Small intestine (tissue), 7 donors: Measurements from ENCODE around the gene MYCN. TPM values are rescaled to one million over a fixed set of nuclear protein-coding genes. Genes with fewer than 3 reads are reported as not detected.
A peak's percentile ranks its signal among the peaks of the same experiment; 100 is the strongest.
"Not testable (repeated sequence)": the region's sequence is repeated elsewhere in the genome, so short reads cannot be mapped to it uniquely, and the experiment has no call there.

Source experiments
- DNase-seq, 2 donors: peaks; one replicate each; pipeline versions ENCODE4 v3.0.0 to v3.0.0-alpha.2; 2013
- FAIRE-seq: peaks from 2 replicates; lab custom pipeline; 2012; peaks lifted over from hg19 to GRCh38; lab: Jason Lieb, UNC
- H3K27ac ChIP-seq, 3 donors: one replicate each; pipeline ENCODE4 v1.5.1; 2013; ENCODE audit warnings: low read length in 2 of 3, mild to moderate bottlenecking in 2 of 3, control low read depth in 1 of 3, inconsistent platforms in 1 of 3, low read depth in 1 of 3, moderate library complexity in 1 of 3
- H3K27me3 ChIP-seq, 3 donors: one replicate each; pipeline ENCODE4 v1.6.1; 2013; ENCODE audit warnings: low read length in 3 of 3, inconsistent platforms in 1 of 3; ENCODE audit not compliant: control insufficient read depth in 3 of 3, insufficient read depth in 3 of 3
- H3K36me3 ChIP-seq, 3 donors: one replicate each; pipeline ENCODE4 v1.6.1; 2013; ENCODE audit warnings: low read length in 3 of 3, inconsistent platforms in 1 of 3, low read depth in 1 of 3, mild to moderate bottlenecking in 1 of 3, moderate library complexity in 1 of 3; ENCODE audit not compliant: control insufficient read depth in 3 of 3, insufficient read depth in 2 of 3
- H3K4me1 ChIP-seq, 3 donors: one replicate each; pipeline ENCODE4 v1.6.1; 2013; ENCODE audit warnings: low read length in 2 of 3, inconsistent platforms in 1 of 3, low read depth in 1 of 3, mild to moderate bottlenecking in 1 of 3, moderate library complexity in 1 of 3; ENCODE audit not compliant: control insufficient read depth in 3 of 3, insufficient read depth in 2 of 3
- H3K4me3 ChIP-seq, 3 donors: one replicate each; pipeline ENCODE4 v1.5.1; 2013; ENCODE audit warnings: low read length in 3 of 3, control low read depth in 1 of 3, inconsistent platforms in 1 of 3, low read depth in 1 of 3, mild to moderate bottlenecking in 1 of 3, moderate library complexity in 1 of 3
- H3K9me3 ChIP-seq, 2 donors: one replicate each; pipeline ENCODE4 v1.6.1; 2013; ENCODE audit warnings: low read depth in 1 of 2, low read length in 1 of 2; ENCODE audit not compliant: control insufficient read depth in 2 of 2, insufficient read depth in 1 of 2
- WGBS, 3 donors: extraction: QIAGEN DNeasy Blood & Tissue Kit; methylation state at CpG; one replicate each; pipeline ENCODE4 v1.1.7; 2013; 5-methylcytosine and 5-hydroxymethylcytosine counted together
- polyA plus RNA-seq, 4 donors: library from polyadenylated mRNA; stranded (reverse) in 3 of 4; unstranded in 1 of 4; fragments of 200-250 nt in 3 of 4; fragments of 120-200 nt in 1 of 4; gene quantifications; one replicate each; pipeline versions ENCODE4 v1.2.1 to v1.2.3, GENCODE V29; 2013
- donor health status: healthy with polysubstance abuse.
- donor health status: control.
- donor health status: control.
- donor health status: Bipolar disorder and iron deficiency.
- donor health status: healthy.

Gene MYCN
- polyA plus RNA-seq, 4 donors: 1.1 to 16.4 (median 2.3) TPM

GRCh38 chr2:15895615-15896469, 44.5 kb upstream of the MYCN start:
- FAIRE-seq (no peak), DNase-seq (no peak)
- no peak overlapping the region for H3K4me3 ChIP-seq
- no peak overlapping the region for H3K27ac ChIP-seq
- H3K27me3 ChIP-seq: no peaks in the 10 kb centered on the region
- 45 to 63% (median 51%) methylated on average over 7 of the region's 7 CpGs for WGBS, 3 donors
- peaks cover 0 to 8% of the 10 kb centered on the region in 2 donors for H3K9me3 ChIP-seq
- peaks cover 0 to 18% (median 0%) of the 10 kb centered on the region in 3 donors for H3K4me1 ChIP-seq
- no peaks in the 10 kb centered on the region for H3K36me3 ChIP-seq

- Histone ChIP-seq H3K27me3 (no peaks in the 10 kb centered on the region), H3K4me1 (peaks cover 0 to 9% (median 0%) of the 10 kb centered on the region in 3 donors), H3K9me3 (peaks cover 0 to 11% of the 10 kb centered on the region in 2 donors), H3K4me3 (no peak overlapping the region), H3K36me3 (no peaks in the 10 kb centered on the region), H3K27ac (no peak overlapping the region)
- 92 to 94% (median 92%) methylated on average over 4 of the region's 4 CpGs for WGBS, 3 donors
- FAIRE-seq (no peak), DNase-seq (no peak)
Observed at GRCh38 chr2:15896859-15897258, 43.5 kb upstream of the MYCN start.

GRCh38 chr2:15897431-15898098, 42.8 kb upstream of the MYCN start:
- H3K4me1 ChIP-seq: peaks cover 0 to 9% (median 0%) of the 10 kb centered on the region in 3 donors
- peak; percentile 51 for FAIRE-seq
- no peaks in the 10 kb centered on the region for H3K36me3 ChIP-seq
- 79 to 97% (median 96%) methylated on average over 4 of the region's 4 CpGs for WGBS, 3 donors
- H3K4me3 ChIP-seq: no peak overlapping the region
- H3K27me3 ChIP-seq: no peaks in the 10 kb centered on the region
- no peak for DNase-seq
- H3K9me3 ChIP-seq: peaks cover 0 to 11% of the 10 kb centered on the region in 2 donors
- no peak overlapping the region for H3K27ac ChIP-seq

GRCh38 chr2:15899327-15899612, 41.1 kb upstream of the MYCN start:
- Histone ChIP-seq H3K27me3 (no peaks in the 10 kb centered on the region), H3K27ac (no peak overlapping the region), H3K9me3 (peaks cover 0 to 11% of the 10 kb centered on the region in 2 donors), H3K4me1 (peaks cover 0 to 9% (median 0%) of the 10 kb centered on the region in 3 donors), H3K4me3 (no peak overlapping the region), H3K36me3 (no peaks in the 10 kb centered on the region)
- DNase-seq: no peak
- no peak for FAIRE-seq
- 92 to 97% (median 94%) methylated on average over 2 of the region's 2 CpGs for WGBS, 3 donors

- H3K4me1 ChIP-seq: peaks cover 0 to 9% (median 0%) of the 10 kb centered on the region in 3 donors
- H3K9me3 ChIP-seq: peaks cover 0 to 11% of the 10 kb centered on the region in 2 donors
- no peak for DNase-seq
- 77 to 81% (median 77%) methylated on average over 6 of the region's 6 CpGs for WGBS, 3 donors
- no peak overlapping the region for H3K27ac ChIP-seq
- H3K27me3 ChIP-seq: no peaks in the 10 kb centered on the region
- no peak overlapping the region for H3K4me3 ChIP-seq
- no peak for FAIRE-seq
- H3K36me3 ChIP-seq: no peaks in the 10 kb centered on the region
Observed at GRCh38 chr2:15899751-15900493, 40.4 kb upstream of the MYCN start.

GRCh38 chr2:15901095-15901807, 39.1 kb upstream of the MYCN start:
- H3K4me1 ChIP-seq: peaks cover 0 to 3% (median 0%) of the 10 kb centered on the region in 3 donors
- no peak overlapping the region for H3K4me3 ChIP-seq
- no peak for DNase-seq
- no peak overlapping the region for H3K27ac ChIP-seq
- peaks cover 0 to 11% of the 10 kb centered on the region in 2 donors for H3K9me3 ChIP-seq
- no peaks in the 10 kb centered on the region for H3K36me3 ChIP-seq
- 86 to 96% (median 92%) methylated on average over 5 of the region's 5 CpGs for WGBS, 3 donors
- no peak for FAIRE-seq
- no peaks in the 10 kb centered on the region for H3K27me3 ChIP-seq

- 73 to 99% (median 97%) methylated on average over 3 of the region's 3 CpGs for WGBS, 3 donors
- no peaks in the 10 kb centered on the region for H3K4me1 ChIP-seq
- H3K27ac ChIP-seq: no peak overlapping the region
- FAIRE-seq (no peak), DNase-seq (no peak)
- H3K9me3 ChIP-seq: peaks cover 0 to 11% of the 10 kb centered on the region in 2 donors
- no peak overlapping the region for H3K4me3 ChIP-seq
- H3K36me3 ChIP-seq: no peaks in the 10 kb centered on the region
- H3K27me3 ChIP-seq: no peaks in the 10 kb centered on the region
Observed at GRCh38 chr2:15901808-15902130, 38.6 kb upstream of the MYCN start.

GRCh38 chr2:15903910-15904309, 36.4 kb upstream of the MYCN start:
- not testable (repeated sequence) for DNase-seq, FAIRE-seq, H3K4me3 ChIP-seq, H3K9me3 ChIP-seq, H3K36me3 ChIP-seq, H3K27ac ChIP-seq, H3K4me1 ChIP-seq, H3K27me3 ChIP-seq
- 76 to 85% (median 79%) methylated on average over 3 of the region's 3 CpGs for WGBS, 3 donors
